ENCODE measurements around the gene LY6G5C.

The LY6G5C gene

DNA sequence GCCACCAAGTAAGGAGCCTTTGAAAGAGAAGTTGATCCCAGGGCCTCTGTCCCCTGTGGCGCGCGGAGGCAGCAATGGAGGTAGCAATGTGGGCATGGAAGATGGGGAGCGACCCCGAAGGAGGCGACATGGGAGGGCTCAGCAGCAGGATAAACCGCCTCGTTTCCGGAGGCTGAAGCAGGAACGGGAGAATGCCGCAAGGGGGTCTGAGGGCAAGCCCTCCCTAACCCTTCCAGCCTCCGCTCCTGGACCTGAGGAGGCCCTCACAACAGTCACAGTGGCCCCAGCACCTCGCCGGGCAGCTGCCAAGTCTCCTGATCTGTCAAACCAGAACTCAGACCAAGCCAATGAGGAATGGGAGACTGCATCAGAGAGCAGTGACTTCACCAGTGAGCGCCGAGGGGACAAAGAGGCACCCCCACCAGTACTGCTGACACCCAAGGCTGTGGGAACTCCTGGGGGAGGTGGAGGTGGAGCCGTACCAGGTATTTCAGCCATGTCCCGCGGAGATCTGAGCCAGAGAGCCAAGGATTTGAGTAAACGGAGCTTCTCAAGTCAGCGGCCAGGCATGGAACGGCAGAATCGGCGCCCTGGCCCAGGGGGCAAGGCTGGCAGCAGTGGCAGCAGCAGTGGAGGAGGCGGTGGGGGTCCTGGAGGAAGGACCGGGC lies 48.5 kb downstream of the LY6G5C start:
- no peaks in the 10 kb centered on the region for H3K4me1 ChIP-seq (ENCODE audit: control extremely low read depth in 1 of 4, control insufficient read depth in 4 of 4, insufficient read depth in 4 of 4, low read length in 3 of 4)
- no peak overlapping the region for H3K4me3 ChIP-seq (ENCODE audit: control insufficient read depth in 1 of 7, extremely low read depth in 1 of 7, insufficient read depth in 4 of 7, low read depth in 2 of 7, low read length in 6 of 7)
- 98% methylated on average over 24 of the region's 26 CpGs for WGBS (ENCODE audit: insufficient coverage)
- H3K36me3 ChIP-seq (ENCODE audit: control insufficient read depth in 4 of 4, insufficient read depth in 4 of 4, low read length in 3 of 4) = peaks cover 31 to 99% (median 86%) of the 10 kb centered on the region in 4 experiments
- H3K27ac ChIP-seq (ENCODE audit: insufficient read depth in 1 of 2, low read depth in 1 of 2, low read length in 2 of 2, poor library complexity in 1 of 2, severe bottlenecking in 2 of 2) = peak overlapping the region in 1 of 2 experiments; percentile 34
- DNase-seq = no peak
- CTCF ChIA-PET = interaction anchor here (1.6 to 2.0 kb wide), 2 partner anchors 10 to 19 kb away, joined by 6 to 7 read pairs; no protein-coding TSS in a partner anchor
- no peaks in the 10 kb centered on the region for H3K9me3 ChIP-seq (ENCODE audit: control extremely low read depth in 1 of 5, control insufficient read depth in 4 of 5, insufficient read depth in 2 of 5, low read depth in 1 of 5, low read length in 4 of 5)
- POLR2A ChIA-PET = interaction anchor here (0.7 to 2.1 kb wide), 2 partner anchors 10 to 12 kb away, joined by 5 to 8 read pairs; partner anchors contain the start of gene PRRC2A
- H3K27me3 ChIP-seq (replicated peaks in 2 of 5; ENCODE audit: control insufficient read depth in 4 of 5, insufficient read depth in 5 of 5, low read length in 4 of 5) = no peaks in the 10 kb centered on the region

DNA sequence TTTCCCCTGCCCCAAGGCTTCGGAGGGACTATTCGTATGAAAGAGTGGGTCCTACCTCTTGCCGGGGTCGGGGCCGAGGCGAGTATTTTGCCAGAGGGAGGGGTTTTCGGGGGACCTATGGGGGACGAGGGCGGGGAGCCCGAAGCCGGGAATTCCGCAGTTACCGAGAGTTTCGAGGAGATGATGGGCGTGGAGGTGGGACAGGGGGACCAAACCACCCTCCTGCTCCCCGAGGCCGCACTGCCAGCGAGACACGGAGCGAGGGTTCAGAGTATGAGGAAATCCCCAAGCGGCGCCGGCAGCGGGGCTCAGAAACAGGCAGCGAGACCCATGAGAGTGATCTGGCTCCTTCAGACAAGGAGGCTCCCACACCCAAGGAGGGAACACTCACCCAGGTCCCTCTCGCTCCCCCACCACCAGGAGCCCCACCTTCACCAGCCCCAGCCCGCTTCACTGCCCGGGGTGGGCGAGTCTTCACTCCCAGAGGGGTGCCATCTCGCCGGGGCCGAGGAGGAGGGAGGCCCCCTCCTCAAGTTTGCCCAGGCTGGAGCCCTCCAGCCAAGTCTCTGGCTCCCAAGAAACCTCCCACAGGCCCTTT lies 49.1 kb downstream of the LY6G5C start:
- Histone ChIP-seq H3K9me3 (ENCODE audit: control extremely low read depth in 1 of 5, control insufficient read depth in 4 of 5, insufficient read depth in 2 of 5, low read depth in 1 of 5, low read length in 4 of 5) (no peaks in the 10 kb centered on the region), H3K27ac (ENCODE audit: insufficient read depth in 1 of 2, low read depth in 1 of 2, low read length in 2 of 2, poor library complexity in 1 of 2, severe bottlenecking in 2 of 2) (no peak overlapping the region), H3K4me1 (ENCODE audit: control extremely low read depth in 1 of 4, control insufficient read depth in 4 of 4, insufficient read depth in 4 of 4, low read length in 3 of 4) (no peaks in the 10 kb centered on the region), H3K27me3 (replicated peaks in 2 of 5; ENCODE audit: control insufficient read depth in 4 of 5, insufficient read depth in 5 of 5, low read length in 4 of 5) (no peaks in the 10 kb centered on the region), H3K36me3 (ENCODE audit: control insufficient read depth in 4 of 4, insufficient read depth in 4 of 4, low read length in 3 of 4) (peaks cover 33 to 100% (median 87%) of the 10 kb centered on the region in 4 experiments), H3K4me3 (ENCODE audit: control insufficient read depth in 1 of 7, extremely low read depth in 1 of 7, insufficient read depth in 4 of 7, low read depth in 2 of 7, low read length in 6 of 7) (no peak overlapping the region)
- WGBS (ENCODE audit: insufficient coverage) = 93% methylated on average over 32 of the region's 32 CpGs
- POLR2A ChIA-PET = no interaction called here
- CTCF ChIA-PET = no interaction called here
- DNase-seq = no peak

DNA sequence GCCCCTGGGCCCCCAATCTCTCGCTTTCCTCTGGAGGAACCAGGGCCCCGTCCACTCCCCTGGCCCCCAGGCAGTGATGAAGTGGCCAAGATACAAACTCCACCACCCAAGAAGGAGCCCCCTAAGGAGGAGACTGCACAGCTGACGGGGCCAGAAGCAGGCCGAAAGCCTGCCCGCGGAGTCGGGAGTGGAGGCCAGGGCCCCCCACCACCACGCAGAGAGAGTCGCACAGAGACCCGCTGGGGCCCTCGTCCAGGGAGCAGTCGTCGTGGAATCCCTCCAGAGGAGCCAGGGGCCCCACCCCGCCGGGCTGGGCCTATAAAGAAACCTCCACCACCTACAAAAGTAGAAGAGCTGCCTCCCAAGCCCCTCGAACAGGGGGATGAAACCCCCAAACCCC lies 49.7 kb downstream of the LY6G5C start:
- Histone ChIP-seq H3K36me3 (ENCODE audit: control insufficient read depth in 4 of 4, insufficient read depth in 4 of 4, low read length in 3 of 4) (peaks cover 32 to 100% (median 87%) of the 10 kb centered on the region in 4 experiments), H3K4me3 (ENCODE audit: control insufficient read depth in 1 of 7, extremely low read depth in 1 of 7, insufficient read depth in 4 of 7, low read depth in 2 of 7, low read length in 6 of 7) (no peak overlapping the region), H3K27ac (ENCODE audit: insufficient read depth in 1 of 2, low read depth in 1 of 2, low read length in 2 of 2, poor library complexity in 1 of 2, severe bottlenecking in 2 of 2) (no peak overlapping the region), H3K9me3 (ENCODE audit: control extremely low read depth in 1 of 5, control insufficient read depth in 4 of 5, insufficient read depth in 2 of 5, low read depth in 1 of 5, low read length in 4 of 5) (no peaks in the 10 kb centered on the region), H3K4me1 (ENCODE audit: control extremely low read depth in 1 of 4, control insufficient read depth in 4 of 4, insufficient read depth in 4 of 4, low read length in 3 of 4) (no peaks in the 10 kb centered on the region), H3K27me3 (replicated peaks in 2 of 5; ENCODE audit: control insufficient read depth in 4 of 5, insufficient read depth in 5 of 5, low read length in 4 of 5) (no peaks in the 10 kb centered on the region)
- POLR2A ChIA-PET = no interaction called here
- 100% methylated on average over 9 of the region's 16 CpGs for WGBS (ENCODE audit: insufficient coverage)
- CTCF ChIA-PET = no interaction called here
- DNase-seq = no peak

DNA sequence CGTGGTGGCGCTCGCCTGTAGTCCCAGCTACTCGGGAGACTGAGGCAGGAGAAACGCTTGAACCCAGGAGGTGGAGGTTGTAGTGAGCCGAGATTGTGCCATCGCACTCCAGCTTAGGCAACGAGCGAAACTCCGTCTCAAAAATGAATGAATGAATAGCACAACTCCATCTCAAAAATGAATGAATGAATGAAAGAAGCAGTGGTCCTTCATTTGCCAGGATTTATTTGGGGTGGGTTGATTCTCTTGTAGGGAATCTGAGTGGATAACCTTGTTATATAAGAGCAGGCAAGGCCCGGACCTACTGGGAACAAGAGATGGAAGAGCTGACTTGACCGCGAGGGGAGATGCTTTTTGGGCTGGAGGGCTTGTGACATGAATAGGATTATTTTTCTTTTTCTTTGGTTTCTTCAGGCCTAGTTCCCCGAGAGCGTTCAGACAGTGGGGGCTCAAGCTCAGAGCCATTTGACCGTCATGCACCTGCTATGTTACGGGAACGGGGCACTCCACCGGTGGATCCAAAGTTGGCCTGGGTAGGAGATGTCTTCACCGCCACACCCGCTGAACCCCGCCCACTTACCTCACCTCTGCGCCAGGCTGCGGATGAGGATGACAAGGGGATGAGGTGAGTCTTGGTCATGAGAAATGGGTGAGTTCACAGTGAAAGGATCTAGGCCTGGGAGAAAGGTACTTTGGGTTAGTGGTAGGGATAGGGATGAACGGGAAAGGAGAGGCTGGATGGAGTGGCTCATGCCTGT lies 50.5 kb downstream of the LY6G5C start:
- WGBS (ENCODE audit: insufficient coverage) = 96% methylated on average over 13 of the region's 25 CpGs
- ChIA-PET POLR2A (interaction anchor here (0.6 kb wide), 1 partner anchor 234 kb away, joined by 4 read pairs; no protein-coding TSS in a partner anchor), CTCF (interaction anchor here (0.6 kb wide), 1 partner anchor 79 kb away, joined by 3 read pairs; no protein-coding TSS in a partner anchor)
- Histone ChIP-seq H3K27me3 (replicated peaks in 2 of 5; ENCODE audit: control insufficient read depth in 4 of 5, insufficient read depth in 5 of 5, low read length in 4 of 5) (no peaks in the 10 kb centered on the region), H3K36me3 (ENCODE audit: control insufficient read depth in 4 of 4, insufficient read depth in 4 of 4, low read length in 3 of 4) (peaks cover 34 to 100% (median 86%) of the 10 kb centered on the region in 4 experiments), H3K4me1 (ENCODE audit: control extremely low read depth in 1 of 4, control insufficient read depth in 4 of 4, insufficient read depth in 4 of 4, low read length in 3 of 4) (no peaks in the 10 kb centered on the region), H3K27ac (ENCODE audit: insufficient read depth in 1 of 2, low read depth in 1 of 2, low read length in 2 of 2, poor library complexity in 1 of 2, severe bottlenecking in 2 of 2) (no peak overlapping the region), H3K9me3 (ENCODE audit: control extremely low read depth in 1 of 5, control insufficient read depth in 4 of 5, insufficient read depth in 2 of 5, low read depth in 1 of 5, low read length in 4 of 5) (no peaks in the 10 kb centered on the region), H3K4me3 (ENCODE audit: control insufficient read depth in 1 of 7, extremely low read depth in 1 of 7, insufficient read depth in 4 of 7, low read depth in 2 of 7, low read length in 6 of 7) (no peak overlapping the region)
- no peak for DNase-seq

DNA sequence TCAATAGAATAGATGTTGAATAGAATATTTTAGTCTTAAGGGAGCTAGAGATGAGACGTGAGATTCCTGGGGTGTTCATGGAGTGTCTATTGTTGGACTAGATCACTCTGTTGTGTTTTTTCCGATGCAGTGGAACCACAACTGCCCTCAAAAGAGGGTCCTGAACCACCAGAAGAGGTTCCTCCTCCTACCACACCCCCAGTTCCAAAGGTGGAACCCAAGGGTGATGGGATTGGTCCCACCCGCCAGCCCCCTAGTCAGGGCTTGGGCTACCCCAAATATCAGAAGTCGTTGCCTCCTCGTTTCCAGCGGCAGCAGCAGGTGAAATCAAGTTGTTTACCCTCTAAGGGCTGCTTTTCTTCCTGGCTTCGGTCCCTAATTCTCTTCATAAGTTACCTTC lies 51.9 kb downstream of the LY6G5C start:
- peak overlapping the region in 1 of 2 experiments; percentile 29 for H3K27ac ChIP-seq (ENCODE audit: insufficient read depth in 1 of 2, low read depth in 1 of 2, low read length in 2 of 2, poor library complexity in 1 of 2, severe bottlenecking in 2 of 2)
- no peaks in the 10 kb centered on the region for H3K27me3 ChIP-seq (replicated peaks in 2 of 5; ENCODE audit: control insufficient read depth in 4 of 5, insufficient read depth in 5 of 5, low read length in 4 of 5)
- no peak for DNase-seq
- H3K4me1 ChIP-seq (ENCODE audit: control extremely low read depth in 1 of 4, control insufficient read depth in 4 of 4, insufficient read depth in 4 of 4, low read length in 3 of 4) = no peaks in the 10 kb centered on the region
- no peaks in the 10 kb centered on the region for H3K9me3 ChIP-seq (ENCODE audit: control extremely low read depth in 1 of 5, control insufficient read depth in 4 of 5, insufficient read depth in 2 of 5, low read depth in 1 of 5, low read length in 4 of 5)
- CTCF ChIA-PET = no interaction called here
- 95% methylated on average over 6 of the region's 7 CpGs for WGBS (ENCODE audit: insufficient coverage)
- H3K4me3 ChIP-seq (ENCODE audit: control insufficient read depth in 1 of 7, extremely low read depth in 1 of 7, insufficient read depth in 4 of 7, low read depth in 2 of 7, low read length in 6 of 7) = no peak overlapping the region
- H3K36me3 ChIP-seq (ENCODE audit: control insufficient read depth in 4 of 4, insufficient read depth in 4 of 4, low read length in 3 of 4) = peaks cover 32 to 99% (median 86%) of the 10 kb centered on the region in 4 experiments
- POLR2A ChIA-PET = interaction anchor here (1.8 kb wide), 1 partner anchor 23 kb away, joined by 6 read pairs; the partner anchor contains the start of gene BAG6

DNA sequence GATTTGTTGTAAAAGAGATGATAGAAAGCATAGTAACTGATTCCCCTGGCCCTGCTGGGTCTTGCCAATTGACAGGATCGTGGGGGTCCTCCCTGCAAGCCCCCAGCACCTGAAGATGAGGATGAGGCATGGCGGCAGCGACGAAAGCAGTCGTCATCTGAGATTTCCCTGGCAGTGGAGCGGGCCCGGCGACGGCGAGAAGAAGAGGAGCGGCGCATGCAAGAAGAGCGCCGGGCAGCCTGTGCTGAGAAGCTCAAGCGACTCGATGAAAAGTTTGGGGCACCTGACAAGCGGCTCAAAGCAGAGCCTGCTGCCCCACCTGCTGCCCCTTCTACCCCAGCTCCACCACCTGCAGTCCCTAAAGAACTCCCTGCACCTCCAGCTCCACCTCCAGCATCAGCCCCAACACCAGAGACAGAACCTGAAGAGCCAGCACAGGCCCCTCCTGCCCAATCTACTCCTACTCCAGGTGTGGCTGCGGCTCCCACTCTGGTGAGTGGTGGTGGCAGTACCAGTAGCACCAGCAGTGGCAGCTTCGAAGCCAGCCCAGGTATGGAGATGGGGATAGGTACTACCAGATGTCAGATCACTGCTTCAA lies 53.1 kb downstream of the LY6G5C start:
- WGBS (ENCODE audit: insufficient coverage) = 96% methylated on average over 18 of the region's 19 CpGs
- H3K27me3 ChIP-seq (replicated peaks in 2 of 5; ENCODE audit: control insufficient read depth in 4 of 5, insufficient read depth in 5 of 5, low read length in 4 of 5) = no peaks in the 10 kb centered on the region
- H3K27ac ChIP-seq (ENCODE audit: insufficient read depth in 1 of 2, low read depth in 1 of 2, low read length in 2 of 2, poor library complexity in 1 of 2, severe bottlenecking in 2 of 2) = no peak overlapping the region
- no peaks in the 10 kb centered on the region for H3K9me3 ChIP-seq (ENCODE audit: control extremely low read depth in 1 of 5, control insufficient read depth in 4 of 5, insufficient read depth in 2 of 5, low read depth in 1 of 5, low read length in 4 of 5)
- no peak for DNase-seq
- peaks cover 32 to 98% (median 83%) of the 10 kb centered on the region in 4 experiments for H3K36me3 ChIP-seq (ENCODE audit: control insufficient read depth in 4 of 4, insufficient read depth in 4 of 4, low read length in 3 of 4)
- CTCF ChIA-PET = interaction anchor here (1.0 to 2.3 kb wide), 4 partner anchors 11 to 102 kb away, joined by 3 to 5 read pairs (median 4); no protein-coding TSS in a partner anchor
- no peak overlapping the region for H3K4me3 ChIP-seq (ENCODE audit: control insufficient read depth in 1 of 7, extremely low read depth in 1 of 7, insufficient read depth in 4 of 7, low read depth in 2 of 7, low read length in 6 of 7)
- peaks cover 0 to under 1% (median 0%) of the 10 kb centered on the region in 4 experiments for H3K4me1 ChIP-seq (ENCODE audit: control extremely low read depth in 1 of 4, control insufficient read depth in 4 of 4, insufficient read depth in 4 of 4, low read length in 3 of 4)
- POLR2A ChIA-PET = interaction anchor here (1.8 kb wide), 1 partner anchor 24 kb away, joined by 6 read pairs; the partner anchor contains the start of gene BAG6
